GM12891 (cell line): ENCODE data around the gene TIE1.

ENCODE experiments used
- DNase-seq: peaks from one replicate; pipeline ENCODE4 v3.0.0; 2011; ENCODE audit warnings: low spot score; ENCODE audit not compliant: insufficient read length
- FAIRE-seq: peaks from 2 replicates; lab custom pipeline; 2011; peaks lifted over from hg19 to GRCh38; lab: Jason Lieb, UNC
- PAX5 ChIP-seq: IDR thresholded peaks from 2 replicates; pipeline ENCODE4 v1.6.1; 2011; ENCODE audit warnings: low read length, moderate library complexity, mild to moderate bottlenecking; ENCODE audit not compliant: insufficient read depth, severe bottlenecking
- POLR2A ChIP-seq: IDR thresholded peaks from 2 replicates; pipeline ENCODE4 v1.6.1; 2011; ENCODE audit warnings: low read depth, low read length, control low read depth
- POLR2AphosphoS5 ChIP-seq: IDR thresholded peaks from 2 replicates; pipeline ENCODE4 v1.6.1; 2011; ENCODE audit warnings: low read depth, low read length, control low read depth
- POU2F2 ChIP-seq: IDR thresholded peaks from 2 replicates; pipeline ENCODE4 v1.6.1; 2011; ENCODE audit warnings: low read depth, mild to moderate bottlenecking, control low read depth, low read length, moderate library complexity
- SPI1 ChIP-seq: IDR thresholded peaks from 2 replicates; pipeline ENCODE4 v1.6.1; 2011; ENCODE audit warnings: low read depth, low read length, control low read depth
- TAF1 ChIP-seq: IDR thresholded peaks from 2 replicates; pipeline ENCODE4 v1.6.1; 2011; ENCODE audit warnings: low read depth, low read length, control low read depth

Gene TIE1

GRCh38 chr1:43267291-43267805, 33.4 kb upstream of the TIE1 start:
- FAIRE-seq (no peak), DNase-seq (no peak)
- TF ChIP-seq TAF1 (no peak), POLR2A (no peak), POU2F2 (no peak), POLR2AphosphoS5 (no peak), PAX5 (no peak), SPI1 (no peak)

GRCh38 chr1:43267818-43268425, 32.9 kb upstream of the TIE1 start:
- DNase-seq (no peak), FAIRE-seq (no peak)
- no peak for TF ChIP-seq POU2F2
- no peak for TF ChIP-seq SPI1
- no peak for TF ChIP-seq POLR2AphosphoS5
- TF ChIP-seq TAF1: no peak
- no peak for TF ChIP-seq PAX5
- TF ChIP-seq POLR2A: no peak

- TF ChIP-seq SPI1 (no peak), POLR2A (no peak), TAF1 (no peak), POU2F2 (no peak), POLR2AphosphoS5 (no peak), PAX5 (no peak)
- FAIRE-seq: no peak
- DNase-seq: no peak
Measured at GRCh38 chr1:43269627-43270375, 31.0 kb upstream of the TIE1 start, which contains the start of gene TMEM125. Gene TMEM125, plus strand, starts transcription at chr1:43269983. Its CDS starts 2,740 bp downstream, at chr1:43272723.

- TF ChIP-seq TAF1 (no peak), POU2F2 (no peak), PAX5 (no peak), SPI1 (no peak), POLR2A (no peak), POLR2AphosphoS5 (no peak)
- FAIRE-seq (no peak), DNase-seq (no peak)
Measured at GRCh38 chr1:43270421-43271095, 30.2 kb upstream of the TIE1 start.

- DNase-seq: no peak
- TF ChIP-seq SPI1 (no peak), PAX5 (no peak), POU2F2 (no peak), POLR2AphosphoS5 (no peak)
- no peak for FAIRE-seq
Measured at GRCh38 chr1:43271186-43272118, 29.3 kb upstream of the TIE1 start.

- TF ChIP-seq POU2F2 (no peak), PAX5 (no peak), POLR2A (no peak), TAF1 (no peak), POLR2AphosphoS5 (no peak), SPI1 (no peak)
- FAIRE-seq (no peak), DNase-seq (no peak)
Measured at GRCh38 chr1:43272161-43272560, 28.6 kb upstream of the TIE1 start.

GRCh38 chr1:43272576-43273571, 27.9 kb upstream of the TIE1 start:
- TF ChIP-seq POLR2A: no peak
- no peak for TF ChIP-seq PAX5
- no peak for TF ChIP-seq POLR2AphosphoS5
- TF ChIP-seq POU2F2: no peak
- no peak for FAIRE-seq
- no peak for DNase-seq

GRCh38 chr1:43273708-43274107, 27.1 kb upstream of the TIE1 start:
- no peak for DNase-seq
- no peak for FAIRE-seq
- no peak for TF ChIP-seq POLR2A

- DNase-seq (peak; percentile 42), FAIRE-seq (no peak)
- TF ChIP-seq POLR2A (no peak), PAX5 (no peak), POU2F2 (no peak), TAF1 (no peak), POLR2AphosphoS5 (no peak)
Measured at GRCh38 chr1:43274125-43274803, 26.5 kb upstream of the TIE1 start.
